HG03097 (cell line): ENCODE results near the gene UBE3B.

ENCODE experiments used
- ATAC-seq: cut with Tn5 transposase; IDR thresholded peaks from one replicate; pipeline ENCODE4 v1.9.1; 2021; ENCODE audit not compliant: unreplicated experiment, low FRiP score

UBE3B gene

DNA sequence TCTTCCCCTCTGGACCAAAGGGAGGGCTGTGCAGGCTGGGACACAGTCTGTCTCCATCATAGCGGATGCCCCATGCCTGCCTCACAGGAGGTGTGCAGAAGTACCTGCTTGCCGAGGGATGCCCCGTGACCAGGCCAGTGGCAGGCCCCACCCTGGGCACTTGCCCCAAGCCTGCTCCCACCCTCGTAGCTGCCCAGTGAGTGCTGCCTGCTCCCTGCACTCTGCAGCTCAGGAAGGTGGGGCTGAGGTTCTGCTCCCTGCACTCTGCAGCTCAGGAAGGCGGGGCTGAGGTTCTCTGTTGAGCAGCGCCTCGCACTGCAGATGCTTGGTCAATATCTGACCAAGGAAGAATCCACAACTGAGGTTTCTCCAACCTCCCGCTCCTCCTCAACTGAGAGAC lies 89.0 kb downstream of the UBE3B start:
- ATAC-seq = no peak

DNA sequence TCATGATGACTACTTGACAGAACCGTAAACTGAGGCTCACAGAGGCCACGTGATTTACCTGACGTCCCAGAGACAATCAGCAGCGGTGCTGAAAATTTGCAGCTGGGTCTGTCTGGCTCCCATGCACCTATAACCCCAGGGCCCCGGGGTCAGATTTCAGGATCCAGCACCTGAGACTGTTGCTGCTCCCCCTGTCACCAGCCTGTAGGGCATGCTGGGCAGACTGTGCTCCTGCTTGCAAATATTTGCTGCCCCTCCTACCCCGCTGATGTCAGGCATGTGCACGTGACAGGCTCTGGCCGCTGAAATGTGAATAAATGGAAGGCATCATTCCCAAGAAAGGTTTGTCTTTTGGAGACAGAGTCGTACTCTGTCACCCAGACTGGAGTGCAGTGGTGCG lies 89.9 kb downstream of the UBE3B start:
- ATAC-seq = no peak

DNA sequence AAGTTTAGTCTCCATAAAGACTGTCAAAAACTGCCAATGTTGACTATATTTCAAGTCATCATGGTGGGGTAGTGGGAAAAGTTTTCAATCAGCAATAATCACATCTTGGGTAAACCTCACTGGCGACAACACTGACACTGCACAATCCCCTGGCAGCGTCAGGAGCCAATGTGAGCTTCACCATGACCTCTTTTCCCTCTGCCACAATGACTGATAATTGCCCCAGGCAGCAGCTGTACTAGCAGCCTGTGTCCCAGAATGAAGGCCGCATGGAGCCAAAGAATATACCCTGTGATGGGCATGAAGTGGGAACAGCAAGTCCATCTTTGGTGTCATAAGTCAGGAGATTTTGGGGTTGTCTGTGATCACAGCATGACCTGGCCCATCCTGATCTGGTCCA lies 90.5 kb downstream of the UBE3B start:
- ATAC-seq = no peak

DNA sequence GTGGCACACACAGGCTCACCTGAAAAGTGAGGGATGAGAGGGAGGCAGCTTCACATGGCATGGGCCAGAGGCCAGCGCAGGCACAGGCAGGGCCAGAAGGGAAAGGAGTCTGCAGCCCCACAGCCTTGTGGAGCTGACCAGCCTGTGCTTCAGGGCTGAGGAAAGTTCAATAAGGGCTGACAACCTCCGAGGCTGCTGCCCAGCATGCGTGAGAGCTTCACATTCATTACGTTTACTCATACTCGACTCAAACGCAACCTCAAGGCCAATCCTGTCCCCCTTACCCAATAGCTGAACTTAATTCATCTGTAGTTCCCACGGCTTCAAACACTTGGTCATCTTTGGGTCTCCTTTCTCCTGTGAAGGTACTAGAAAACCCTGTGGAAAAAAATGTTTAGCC lies 91.1 kb downstream of the UBE3B start:
- ATAC-seq = no peak

DNA sequence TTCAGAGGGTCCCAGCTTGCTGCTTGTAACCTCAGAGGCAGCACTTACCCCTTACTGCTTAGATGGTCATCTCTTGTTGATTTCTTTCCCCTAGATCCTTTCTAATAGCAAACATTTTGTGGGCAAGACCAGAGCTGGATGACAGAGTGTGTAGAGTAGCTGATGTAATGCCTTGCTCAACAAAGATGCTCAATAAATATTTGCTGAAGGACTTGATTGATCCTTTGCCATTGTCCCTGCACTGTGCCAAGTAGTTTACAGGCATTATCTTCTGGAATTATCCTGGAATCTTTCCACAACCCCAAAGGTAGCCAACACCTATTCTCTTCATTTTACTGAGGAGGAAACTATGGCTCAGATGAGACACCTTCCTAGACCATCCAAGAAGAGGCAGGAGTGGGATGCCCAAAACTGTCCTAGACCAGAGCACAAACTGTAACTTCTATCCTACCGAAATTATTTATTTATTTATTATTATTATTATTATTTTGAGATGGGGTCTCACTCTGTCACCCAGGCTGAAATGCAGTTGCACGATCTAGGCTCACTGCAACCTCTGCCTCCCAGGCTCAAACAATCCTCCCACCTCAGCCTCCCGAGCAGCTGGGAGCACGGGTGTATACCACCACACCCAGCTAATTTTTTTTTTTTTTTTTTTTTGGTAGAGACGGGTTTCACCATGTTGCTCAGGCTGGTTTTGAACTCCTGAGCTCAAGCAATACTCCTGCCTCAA lies 94.5 kb downstream of the UBE3B start:
- ATAC-seq = no peak

DNA sequence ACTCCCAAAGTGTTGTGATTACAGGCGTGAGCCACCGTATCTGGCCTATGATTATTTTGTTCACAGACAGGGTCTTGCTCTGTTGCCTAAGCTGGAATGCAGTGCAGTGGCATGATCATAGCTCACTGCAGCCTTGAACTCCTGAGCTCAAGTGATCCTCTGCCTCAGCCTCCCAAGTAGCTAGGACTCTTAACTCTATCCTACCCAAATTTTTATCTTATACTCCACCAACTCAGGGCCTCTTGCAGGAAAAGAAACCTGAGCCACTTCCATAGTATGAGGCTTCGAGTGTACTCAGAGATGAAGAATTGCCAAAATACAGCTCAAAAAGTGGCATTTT lies 95.0 kb downstream of the UBE3B start:
- no peak for ATAC-seq

DNA sequence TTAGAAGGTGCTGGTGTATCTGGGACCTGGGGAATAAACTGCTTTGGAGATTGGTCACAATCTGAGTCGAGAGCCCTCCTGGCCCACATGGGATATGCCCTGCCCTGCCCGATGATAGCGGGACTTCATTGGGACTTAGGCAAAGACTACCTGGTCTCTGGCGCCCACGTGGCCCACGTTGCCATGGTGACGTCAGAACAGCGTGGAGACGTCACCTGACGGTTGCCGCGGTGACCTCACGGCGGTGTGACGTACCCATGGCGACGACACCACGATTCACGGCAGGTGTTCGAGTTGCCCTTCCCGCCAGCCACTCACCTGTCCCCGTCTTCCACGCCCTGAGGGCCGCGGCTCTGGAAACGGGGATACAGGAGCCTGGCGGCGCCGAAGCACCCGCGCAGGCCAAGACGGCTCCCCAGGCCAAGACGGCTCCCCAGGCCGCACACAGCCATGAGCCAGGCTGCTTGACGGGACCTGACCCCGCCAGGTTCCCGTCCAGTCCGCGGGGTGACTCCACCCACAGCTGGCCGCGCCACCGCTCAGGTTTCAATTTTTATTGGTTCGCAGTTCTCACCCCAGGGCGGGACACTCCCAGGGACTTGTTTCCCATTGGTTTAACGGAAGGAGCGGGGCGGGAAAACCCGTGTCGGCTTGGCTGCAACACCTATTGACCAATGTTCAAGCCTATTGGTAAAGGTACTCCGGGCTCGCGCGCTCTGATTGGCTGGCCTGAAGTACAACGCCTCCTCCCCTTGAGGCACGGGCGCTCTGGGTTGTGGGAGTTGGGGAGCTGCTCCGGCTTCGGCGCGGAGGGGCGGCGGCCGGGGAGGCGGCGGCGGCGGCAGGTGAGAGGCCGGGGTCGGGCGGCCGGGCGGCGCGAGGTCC lies 95.8 kb downstream of the UBE3B start, which contains the start of the genes MMAB and MVK:
Gene MMAB (minus strand): TSS at position 476 of the 885 bp plus-strand sequence. CDS start 24 bp downstream, at position 452.
Gene MVK (plus strand): TSS at position 766 of the 885 bp plus-strand sequence. CDS start 1,029 bp downstream, outside the sequence.
- ATAC-seq = peak; percentile 91

DNA sequence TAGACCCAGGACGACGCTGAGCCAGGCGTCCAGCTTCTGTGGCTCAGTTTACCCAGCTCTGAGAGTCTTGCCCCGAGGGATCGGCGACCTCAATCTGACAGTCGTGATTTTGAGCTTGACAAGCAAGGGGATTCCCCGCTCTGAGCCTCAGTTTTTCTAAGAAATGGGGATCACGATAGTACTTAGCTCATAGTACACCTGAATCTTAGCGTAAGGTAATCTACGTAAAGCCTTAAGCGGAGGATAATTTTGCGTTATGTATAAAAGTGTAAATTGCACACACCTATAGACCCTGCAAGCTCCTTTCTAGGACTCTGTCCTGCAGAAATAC lies 96.4 kb downstream of the UBE3B start:
- ATAC-seq = no peak

DNA sequence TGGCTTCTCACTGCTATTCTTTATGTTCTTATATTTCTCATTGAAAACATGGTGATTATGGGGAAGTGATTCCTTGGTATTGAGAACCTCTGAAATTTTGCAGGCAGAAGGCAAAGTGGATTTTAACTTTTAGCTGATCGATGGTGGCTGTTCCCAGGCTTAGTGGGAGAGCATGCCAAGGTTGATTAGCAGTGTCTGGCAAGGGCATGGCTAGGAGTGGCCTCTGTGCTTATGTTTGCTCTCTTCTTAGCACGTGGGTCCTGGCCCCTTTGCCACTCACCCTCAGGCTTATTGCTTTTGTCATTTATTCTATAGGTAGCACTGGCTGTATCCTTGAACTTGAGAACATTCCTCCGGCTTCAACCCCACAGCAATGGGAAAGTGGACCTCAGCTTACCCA lies 98.2 kb downstream of the UBE3B start:
- no peak for ATAC-seq

DNA sequence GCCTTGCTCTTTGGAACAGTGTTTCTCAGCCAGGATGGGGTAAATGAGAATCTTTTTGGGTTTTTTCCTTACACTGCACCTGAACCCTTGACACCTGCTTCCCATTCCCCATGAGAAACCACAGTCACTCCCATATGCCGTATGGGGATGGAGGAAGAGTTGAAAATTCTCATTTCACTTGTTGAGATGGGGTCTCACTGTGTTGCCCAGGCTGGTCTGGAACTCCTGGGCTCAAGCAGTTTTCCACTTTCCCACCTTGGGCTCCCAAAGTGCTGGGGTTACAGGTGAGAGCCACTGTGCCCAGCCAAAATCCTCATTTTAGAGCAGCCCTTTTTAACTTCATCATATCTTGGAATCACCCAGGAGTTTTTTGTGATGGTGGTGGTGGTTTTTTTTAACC lies 99.9 kb downstream of the UBE3B start:
- ATAC-seq = no peak

DNA sequence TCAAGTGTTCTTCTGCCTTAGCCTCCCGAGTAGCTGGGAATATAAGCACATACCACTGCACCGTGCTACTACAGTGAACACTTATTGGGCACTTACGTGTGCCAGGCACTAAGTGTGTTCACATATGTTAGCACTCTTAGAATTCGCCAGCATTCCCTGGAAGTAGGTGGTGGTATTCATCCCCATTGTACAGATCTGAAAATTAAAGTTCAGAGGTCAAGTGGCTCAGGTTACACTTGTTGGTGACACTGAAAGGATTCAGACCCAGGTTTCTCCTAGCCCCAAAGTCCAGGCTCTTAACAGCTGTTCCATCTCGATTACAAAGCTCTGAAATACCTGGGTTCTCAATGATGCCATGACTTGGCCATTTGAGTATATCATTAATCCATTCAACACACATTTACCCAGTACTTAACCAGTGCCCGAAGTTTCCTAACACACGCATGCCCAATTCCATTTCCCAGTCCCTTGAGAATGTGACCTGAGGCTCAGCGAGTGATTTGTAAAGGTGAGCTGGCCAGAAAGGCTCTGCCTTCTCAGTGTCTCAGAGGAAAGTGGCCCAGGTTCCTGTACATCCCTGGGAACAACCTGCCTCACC lies 101.0 kb downstream of the UBE3B start:
- no peak for ATAC-seq

DNA sequence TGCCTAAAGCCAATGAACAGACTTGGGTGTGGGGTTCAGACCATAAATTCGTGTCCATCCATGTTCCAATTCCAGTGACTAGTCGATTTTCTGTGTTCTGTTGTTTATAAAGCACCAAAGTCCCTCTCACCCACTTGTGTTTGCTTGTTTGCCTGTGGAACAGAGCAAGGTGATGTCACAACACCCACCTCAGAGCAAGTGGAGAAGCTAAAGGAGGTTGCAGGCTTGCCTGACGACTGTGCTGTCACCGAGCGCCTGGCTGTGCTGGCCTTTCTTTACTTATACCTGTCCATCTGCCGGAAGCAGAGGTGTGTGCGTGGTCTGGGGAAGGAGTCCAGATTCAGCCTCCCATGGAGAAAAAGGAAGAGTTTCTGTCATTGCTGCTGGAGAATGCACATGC lies 102.2 kb downstream of the UBE3B start:
- no peak for ATAC-seq

DNA sequence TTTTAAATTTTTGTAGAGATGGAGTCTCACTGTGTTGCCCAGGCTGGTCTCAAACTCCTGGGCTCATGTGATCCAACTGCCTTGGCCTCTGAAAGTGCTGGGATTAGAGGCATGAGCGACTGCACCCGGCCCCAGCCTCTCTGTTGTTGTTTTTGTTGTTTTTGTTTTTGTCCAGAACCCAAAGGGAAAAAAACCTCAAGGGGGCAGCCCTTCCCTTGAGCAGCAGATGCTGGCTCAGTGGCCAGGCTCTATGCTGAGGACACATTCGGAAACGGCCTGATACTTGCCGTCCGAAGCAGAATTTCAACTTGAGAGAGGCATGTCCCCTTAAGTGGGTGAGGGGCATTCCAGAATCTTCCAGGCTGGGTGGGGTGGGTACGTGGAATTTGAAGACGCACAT lies 102.8 kb downstream of the UBE3B start:
- no peak for ATAC-seq

DNA sequence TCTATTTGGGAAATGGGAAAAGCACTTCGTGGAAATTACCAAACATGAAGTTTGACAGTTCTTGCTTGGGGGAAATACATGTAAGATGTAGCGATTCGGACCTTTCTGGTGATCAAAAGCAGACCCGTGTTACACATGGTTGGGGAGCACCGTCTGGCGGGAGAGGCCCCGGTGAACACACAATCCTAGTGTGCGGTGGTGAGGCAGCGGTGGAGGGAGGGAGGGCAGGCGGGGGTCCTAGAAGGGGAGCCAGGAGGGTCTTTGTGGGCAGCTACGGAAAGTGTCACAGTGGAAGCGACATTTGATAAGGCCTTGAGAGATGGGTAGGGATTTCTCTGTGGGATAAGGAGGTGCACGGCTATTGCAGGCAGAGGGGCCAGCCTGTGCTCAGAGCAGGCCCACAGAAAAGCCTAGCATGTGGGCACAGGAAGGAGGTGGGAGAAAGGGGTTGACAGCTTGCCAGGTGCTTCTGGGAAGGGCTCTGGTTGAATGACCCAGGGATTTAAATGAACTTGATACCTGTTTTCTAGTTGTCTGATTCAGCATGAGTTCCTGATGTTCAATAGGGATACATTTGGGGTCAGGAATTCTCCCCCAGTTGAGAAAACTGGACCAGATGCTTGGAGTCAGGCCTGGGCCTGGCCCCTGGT lies 103.4 kb downstream of the UBE3B start:
- ATAC-seq = no peak

DNA sequence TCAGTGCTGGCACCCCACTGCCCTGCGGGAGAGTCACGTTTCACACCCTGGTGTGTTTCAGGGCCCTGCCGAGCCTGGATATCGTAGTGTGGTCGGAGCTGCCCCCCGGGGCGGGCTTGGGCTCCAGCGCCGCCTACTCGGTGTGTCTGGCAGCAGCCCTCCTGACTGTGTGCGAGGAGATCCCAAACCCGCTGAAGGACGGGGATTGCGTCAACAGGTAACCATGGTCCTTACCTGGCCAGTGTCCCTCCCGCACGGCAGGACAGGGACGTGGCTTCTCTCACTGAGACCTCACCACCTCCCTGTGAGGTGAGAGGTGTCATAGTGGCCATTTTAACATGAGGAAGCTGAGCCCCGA lies 103.9 kb downstream of the UBE3B start:
- no peak for ATAC-seq

DNA sequence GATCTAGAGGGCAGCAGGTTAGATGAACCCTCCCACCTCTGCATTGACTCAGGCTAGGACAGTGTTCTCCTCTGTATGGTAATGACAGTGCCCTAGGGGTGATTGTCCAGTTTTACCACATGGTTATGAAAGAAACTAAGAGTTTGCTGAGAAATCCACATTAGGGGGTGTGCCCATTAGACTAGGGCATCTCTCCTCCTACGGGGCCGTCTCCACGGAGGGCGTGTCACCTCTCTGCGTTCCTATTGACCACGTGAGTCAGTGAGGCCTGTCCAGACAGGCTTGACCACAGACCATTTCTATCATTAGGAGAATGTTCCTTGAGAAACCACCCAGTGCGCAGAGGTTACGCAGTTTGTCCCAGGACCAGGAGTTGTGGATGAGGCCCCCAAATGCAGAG lies 104.4 kb downstream of the UBE3B start:
- ATAC-seq = no peak

DNA sequence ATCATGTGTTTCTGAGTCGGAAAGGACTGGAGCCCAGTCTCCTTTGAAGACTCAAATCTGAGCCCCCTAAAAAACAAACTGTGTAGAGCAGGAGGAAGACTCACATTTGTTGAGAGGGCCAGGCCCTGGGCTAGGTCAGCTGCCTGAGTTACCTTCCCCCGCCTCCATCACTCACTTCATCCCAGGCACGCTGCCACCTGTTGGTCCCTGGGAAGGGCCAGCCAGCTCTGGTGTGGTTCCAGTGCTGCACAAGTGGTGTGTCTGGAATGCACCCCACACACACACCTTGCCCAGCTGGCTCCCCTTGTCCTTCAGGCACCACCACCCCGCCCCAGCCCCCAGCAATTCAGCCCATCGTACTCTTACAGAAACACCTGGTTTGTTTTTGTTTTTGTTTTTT lies 105.2 kb downstream of the UBE3B start:
- ATAC-seq = no peak

DNA sequence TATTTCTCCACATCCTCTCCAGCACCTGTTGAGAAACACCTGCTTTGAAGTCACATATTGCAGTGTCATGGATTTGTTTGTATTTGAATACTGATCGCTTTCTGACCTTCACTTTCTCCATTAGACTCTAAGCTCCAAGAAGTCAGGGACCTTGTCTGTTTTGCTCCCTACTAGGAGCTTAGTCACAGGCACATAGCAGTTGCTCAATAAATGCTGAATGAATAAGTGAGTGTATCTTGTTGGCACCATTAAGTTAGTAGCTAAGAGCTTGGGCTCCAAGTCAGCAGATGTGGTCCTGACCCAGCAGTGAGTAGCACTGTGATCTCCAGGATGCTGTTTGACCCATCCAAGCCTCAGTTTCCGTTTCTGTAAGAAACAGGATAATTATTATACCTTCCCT lies 106.3 kb downstream of the UBE3B start:
- ATAC-seq = no peak
